HG03025 (cell line): ENCODE data around the gene SLC8A1.
A peak's percentile ranks its signal among the peaks of the same experiment; 100 is the strongest.

ENCODE experiments used
- ATAC-seq: cut with Tn5 transposase; IDR thresholded peaks from one replicate; pipeline ENCODE4 v1.9.1; 2021; ENCODE audit warnings: mild to moderate bottlenecking, moderate library complexity; ENCODE audit not compliant: unreplicated experiment, low FRiP score

SLC8A1 gene

DNA sequence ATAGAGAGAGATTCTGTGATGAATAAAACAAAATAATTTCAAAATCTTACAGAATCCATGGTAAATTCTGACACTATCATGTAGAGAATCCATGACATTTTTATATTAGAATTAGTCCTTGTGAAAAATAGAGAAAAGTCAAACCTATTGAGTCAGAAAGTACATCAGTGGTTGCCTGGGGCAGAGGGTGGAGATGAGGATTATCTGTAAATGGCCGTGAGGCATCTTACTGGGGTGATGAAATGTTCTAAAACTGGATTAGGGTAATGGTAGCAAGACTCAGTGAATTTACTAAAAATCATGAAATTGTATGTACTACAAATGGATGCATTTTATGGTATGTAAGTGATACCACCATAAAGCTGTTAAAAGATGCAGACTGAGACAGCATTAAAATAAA lies 323.1 kb downstream of the SLC8A1 start:
- no peak for ATAC-seq

DNA sequence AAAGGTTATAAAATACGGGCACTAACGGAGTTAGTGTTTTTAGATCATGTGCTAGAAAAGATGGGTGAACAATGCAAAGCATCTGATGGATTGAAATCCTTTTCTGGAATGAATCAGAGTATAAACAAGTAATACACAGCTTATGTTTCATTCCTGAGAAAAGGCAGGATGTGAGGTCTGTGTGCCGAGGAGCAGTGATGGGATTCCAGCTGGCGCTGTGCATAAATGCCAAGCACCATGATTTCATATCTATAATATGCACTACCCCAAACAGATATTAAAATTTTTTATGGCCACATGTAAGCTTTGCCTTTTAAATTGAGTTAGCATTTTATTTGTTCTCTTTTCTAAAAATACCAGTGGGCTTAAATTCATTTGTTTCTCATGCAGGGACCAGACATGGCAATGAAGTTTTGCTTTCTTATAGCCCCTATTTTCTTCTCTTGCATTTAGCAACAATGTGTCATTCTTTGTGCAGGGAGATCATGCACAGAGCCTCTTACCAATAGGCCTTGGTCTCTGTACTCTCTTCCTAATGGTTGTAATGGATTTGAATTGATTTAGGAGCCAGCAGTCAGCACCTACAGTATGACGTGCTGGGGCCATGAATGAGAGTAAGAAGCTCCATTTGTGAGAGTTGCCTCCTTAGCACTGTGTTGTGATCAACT lies 323.9 kb downstream of the SLC8A1 start:
- ATAC-seq, result no peak

DNA sequence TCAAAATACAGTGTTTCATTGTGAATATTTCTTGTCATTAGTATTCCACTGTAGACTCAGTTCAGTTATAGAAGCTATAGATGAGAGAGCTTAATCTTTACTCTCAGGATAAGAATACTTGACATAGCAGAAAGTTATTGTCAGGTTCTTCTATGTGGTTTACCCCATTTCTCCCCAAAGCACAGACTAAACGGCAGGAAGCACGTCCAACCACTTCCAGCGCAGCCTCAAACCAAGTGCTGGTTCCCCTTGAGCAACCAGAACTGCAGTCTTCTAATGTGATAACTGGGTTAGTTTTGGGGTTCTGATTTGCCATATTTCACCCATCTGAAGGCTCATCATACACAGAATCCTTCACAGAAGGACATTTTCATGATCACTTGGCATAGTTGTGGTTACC lies 324.7 kb downstream of the SLC8A1 start:
- no peak for ATAC-seq

DNA sequence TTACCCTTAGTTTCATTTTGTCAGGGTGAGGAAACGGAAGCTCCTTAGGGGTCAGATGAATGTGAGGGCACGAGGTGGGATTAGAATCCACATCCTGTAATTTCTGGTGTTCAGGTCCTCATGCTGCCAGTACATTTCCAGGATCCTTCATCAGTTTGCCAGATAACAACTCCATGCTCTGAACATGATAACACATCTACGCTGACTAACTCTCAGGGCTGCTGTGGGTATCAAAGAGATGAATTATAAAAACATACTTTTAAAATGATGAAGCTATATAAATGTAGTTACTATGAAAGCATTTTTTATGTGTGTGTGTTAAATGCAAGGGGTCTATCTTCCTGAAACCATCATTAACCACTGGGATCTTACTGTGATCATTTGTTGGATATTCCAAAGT lies 325.9 kb downstream of the SLC8A1 start:
- no peak for ATAC-seq

DNA sequence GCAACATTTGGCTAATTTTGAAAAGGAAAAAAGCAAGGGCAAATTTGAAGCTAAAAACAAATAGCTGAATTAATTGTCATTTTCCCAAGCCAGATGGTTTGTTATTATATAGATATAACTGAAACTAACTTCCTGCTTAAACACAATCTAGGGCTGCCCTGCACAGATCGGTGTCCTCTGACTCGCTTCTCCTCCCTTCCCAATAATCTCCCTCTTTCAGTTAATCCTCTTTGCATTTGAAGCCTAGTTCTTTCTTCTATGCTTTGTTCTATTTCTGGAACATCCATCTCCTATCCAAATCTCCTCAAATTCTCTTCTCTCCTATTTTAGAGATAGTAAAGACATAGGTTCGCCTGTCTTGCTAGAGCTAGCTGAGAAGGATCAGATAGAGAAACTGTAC lies 328.1 kb downstream of the SLC8A1 start:
- no peak for ATAC-seq

DNA sequence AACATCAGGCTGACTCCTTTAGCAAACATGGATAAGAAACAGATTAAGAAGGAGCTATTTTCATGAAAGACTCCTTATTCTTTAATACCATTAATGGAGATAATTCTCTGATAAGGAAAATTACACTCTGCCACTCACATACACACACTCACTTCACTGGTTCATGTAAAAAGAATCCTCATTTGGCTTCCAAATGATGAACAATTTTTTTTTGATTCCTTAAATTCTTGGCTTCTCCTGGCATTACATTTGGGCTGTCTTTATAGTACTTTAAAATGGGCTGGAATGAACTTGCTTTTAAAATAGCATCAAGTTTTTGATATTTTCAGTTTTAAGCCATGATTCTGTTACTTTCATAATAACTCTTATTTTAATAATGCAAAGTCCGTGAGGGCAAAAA lies 328.6 kb downstream of the SLC8A1 start:
- no peak for ATAC-seq

DNA sequence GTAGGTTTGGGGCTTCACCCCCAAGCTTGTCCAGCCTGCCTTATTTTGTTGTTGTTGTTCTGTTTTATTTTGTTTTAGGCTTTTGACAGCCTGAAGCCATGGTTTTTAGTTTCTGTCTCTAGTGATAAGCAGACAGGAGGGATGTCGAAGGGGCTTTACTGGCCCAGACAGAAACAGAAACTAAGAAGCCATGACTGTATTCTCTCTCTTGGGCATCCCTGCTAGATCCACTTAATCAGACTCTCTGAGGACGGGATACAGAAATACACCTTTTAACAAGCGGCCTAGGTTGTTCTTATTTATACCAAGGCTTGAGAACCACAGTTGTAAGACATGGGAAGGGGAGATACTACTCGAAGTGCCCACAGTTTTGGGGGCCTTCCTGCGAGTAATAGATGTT lies 330.9 kb downstream of the SLC8A1 start:
- ATAC-seq, result no peak

DNA sequence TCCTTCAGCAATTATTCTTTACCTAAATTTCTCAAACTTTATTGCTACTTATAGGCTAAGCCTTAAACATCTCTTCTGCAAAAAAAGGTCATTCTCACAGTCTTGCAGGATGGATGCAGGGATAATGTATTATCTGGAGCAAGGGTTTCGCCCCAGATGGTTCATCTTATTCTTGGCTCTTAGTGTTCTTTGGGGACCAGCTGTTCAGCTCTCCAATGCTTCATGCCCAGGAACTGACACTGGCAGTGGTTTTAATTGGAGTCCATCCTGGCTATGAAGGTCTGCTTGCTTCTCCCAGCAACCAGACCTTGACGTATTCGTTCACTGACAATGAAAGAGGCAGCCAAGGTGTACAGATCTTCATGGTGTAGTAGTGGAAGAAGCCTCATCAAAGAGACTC lies 331.9 kb downstream of the SLC8A1 start:
- ATAC-seq, result no peak

DNA sequence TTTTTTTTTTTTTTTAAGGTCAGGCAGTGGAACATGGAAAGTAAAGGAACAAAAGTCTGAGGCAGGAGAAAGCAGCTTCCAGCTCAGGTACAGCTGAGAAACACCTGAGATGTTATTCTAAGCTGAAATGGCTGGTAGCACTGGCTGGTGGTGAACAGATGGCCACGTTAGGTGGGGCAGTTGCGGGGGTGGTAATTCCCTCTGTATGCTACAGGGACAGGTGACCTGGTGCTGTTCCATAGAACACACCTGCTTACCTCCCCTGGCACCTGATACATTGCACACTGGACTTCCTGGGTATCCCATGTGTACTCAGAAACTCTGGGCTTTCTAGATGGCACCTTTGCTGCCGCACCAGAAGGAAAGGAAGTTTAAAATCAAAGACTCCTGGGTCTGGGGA lies 333.3 kb downstream of the SLC8A1 start:
- ATAC-seq, result no peak

DNA sequence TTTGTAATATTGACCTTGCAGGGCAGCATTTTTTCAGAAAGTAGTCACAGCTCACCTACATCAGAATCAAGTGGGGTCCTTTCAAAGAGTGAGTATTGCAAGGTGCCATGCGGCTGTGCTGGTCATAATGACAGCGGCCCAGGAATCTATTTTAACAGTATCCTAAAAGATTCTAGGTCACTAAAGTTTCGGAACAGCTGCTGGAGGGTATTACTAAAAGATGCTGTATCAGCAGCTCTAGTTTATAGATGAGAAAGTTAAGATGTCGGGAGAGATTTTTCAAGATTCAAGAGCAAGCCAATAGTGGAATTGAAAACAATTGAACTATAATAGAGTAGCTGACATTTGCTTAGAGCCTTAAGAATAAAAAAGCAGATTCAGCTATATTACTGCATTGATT lies 336.0 kb downstream of the SLC8A1 start:
- no peak for ATAC-seq

DNA sequence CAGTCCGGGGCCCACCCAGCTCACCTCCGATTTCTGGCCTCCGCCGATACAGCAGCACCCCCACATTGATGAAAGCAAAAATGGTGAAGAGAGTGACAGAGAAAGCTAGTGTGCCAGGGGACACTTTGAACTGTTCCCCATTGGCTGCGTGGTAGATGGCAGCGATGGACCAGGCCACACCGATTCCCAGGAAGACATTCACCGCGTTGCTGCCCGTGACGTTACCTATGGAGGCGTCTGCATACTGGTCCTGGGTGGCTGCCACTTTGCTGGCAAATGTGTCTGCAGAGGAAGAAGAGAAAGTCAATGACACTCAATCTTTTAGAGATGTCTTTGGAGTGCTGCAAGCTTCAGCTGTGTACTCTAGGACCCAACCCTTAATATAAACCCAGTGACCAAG lies 336.5 kb downstream of the SLC8A1 start:
- no peak for ATAC-seq

DNA sequence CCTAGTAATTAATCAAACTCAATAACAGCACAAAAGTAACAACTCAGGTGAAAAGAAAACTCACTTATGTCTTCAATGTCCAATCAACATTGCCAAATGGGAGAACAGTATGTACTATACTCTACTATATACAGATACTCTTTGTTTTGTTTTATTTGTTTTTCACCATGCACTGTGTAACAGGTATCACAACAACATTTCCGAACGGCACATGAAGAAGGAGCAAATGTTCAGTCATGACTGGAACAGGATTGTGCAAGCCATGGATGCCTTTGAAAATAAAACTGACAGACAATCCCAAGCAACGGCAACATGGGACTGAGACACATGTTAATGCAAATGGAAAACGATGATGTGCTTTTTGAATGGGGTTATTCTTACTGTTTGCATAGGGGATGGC lies 337.9 kb downstream of the SLC8A1 start:
- ATAC-seq, result no peak

DNA sequence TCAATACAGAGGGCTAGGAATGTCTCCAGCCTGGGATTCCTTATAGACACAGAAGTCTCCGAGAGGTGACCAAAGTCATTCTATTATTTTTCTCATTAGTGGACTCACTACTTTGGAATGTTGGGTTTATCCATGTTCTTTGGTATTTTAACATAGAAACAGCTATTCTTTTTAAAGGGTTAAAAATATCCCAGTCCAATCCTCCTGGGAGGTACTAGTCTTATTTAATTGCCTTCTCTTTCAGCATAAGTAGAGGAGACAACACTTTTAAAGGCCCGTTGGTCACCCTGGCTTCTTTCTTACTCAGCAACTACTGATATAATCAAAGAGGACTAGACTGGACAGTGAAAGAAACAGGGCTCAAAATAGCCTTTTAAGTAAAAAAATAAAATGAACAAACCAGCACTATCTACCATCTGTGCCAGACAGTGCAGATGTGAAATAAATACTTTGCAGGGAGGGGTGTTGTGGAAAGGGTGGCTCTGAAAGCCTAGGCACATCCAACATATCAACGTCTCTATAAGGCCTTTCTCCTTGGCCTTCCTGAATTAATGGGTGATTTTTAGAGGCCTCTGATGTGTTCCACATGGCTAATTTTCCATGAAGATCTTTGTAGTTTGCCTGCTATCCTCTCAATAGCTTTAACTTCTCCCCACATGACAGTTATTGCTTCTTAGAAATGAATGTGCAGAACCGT lies 338.5 kb downstream of the SLC8A1 start:
- ATAC-seq, result no peak

DNA sequence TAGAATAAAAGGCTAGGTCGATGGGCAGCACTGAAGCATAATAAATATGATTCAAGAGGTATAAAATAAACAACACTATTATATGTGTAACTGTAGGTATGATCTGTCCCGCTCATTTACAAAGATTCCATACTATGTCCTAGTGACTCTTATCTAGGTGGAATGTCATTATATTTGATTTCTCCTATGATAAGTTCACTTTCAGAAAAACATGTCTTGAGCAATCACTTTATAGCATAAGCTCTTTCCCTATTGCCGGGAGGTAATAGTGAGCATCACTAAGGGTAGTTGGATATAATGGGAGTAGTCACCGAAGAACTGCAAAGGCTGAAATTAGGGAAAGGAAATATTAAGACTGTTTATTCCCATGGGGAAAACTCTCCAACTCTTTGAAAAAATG lies 342.5 kb downstream of the SLC8A1 start:
- ATAC-seq, result no peak

DNA sequence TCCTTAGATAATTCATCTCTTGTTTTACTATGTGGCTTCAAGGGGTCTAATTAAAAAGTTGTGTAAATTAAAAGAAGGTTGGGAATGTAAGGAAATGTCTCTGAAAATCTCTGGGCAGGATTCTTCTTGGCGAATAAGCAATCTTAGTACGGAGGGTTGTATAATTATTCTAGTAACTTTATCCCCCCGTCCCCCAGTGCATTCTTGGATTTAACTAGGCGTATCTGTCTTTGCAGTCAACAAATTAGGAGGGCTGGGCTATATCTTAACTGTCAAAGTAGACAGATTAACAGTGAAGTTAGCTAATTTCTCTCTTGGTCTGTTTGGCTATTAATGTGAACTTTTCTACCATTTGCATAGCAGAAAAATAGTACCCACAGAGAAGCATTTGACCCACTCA lies 343.0 kb downstream of the SLC8A1 start:
- ATAC-seq, result no peak

DNA sequence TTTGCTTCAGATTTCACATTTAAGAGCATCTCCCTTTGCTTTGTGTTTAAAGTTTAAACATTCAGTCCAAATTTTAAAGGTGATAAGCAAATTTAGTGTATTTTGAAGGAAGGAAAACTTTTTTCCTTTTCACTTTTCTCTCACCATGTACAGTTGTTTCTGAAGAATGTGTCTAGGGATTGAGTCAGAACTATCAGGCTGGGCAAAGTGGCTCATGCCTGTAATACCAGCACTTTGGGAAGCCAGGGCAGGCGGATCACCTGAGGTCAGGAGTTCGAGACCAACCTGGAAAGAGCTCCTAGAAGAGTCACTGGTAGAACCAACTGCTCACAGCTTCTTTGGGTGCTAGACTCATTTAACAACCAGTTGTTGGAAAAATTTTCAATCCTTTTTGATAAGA lies 345.8 kb downstream of the SLC8A1 start:
- ATAC-seq, result no peak

DNA sequence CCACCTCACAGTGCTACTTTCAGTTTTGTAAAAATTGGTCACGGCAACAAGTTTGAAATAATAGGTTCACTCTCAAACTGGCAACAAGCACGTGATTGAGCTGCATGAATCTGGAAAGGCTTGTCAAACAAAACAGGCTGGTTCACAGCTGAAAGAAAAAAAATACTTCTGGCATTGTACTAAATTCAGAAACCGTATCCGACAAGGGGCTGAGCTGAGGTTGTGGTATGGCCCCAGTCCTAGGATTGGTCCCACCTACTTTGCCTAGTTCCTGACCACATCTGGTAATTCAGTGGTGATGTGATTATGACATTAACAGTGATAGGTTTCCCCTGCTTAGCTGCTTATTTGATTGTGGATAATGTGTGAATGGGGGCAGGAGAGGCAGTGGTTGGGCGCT lies 346.3 kb downstream of the SLC8A1 start:
- ATAC-seq, result no peak

DNA sequence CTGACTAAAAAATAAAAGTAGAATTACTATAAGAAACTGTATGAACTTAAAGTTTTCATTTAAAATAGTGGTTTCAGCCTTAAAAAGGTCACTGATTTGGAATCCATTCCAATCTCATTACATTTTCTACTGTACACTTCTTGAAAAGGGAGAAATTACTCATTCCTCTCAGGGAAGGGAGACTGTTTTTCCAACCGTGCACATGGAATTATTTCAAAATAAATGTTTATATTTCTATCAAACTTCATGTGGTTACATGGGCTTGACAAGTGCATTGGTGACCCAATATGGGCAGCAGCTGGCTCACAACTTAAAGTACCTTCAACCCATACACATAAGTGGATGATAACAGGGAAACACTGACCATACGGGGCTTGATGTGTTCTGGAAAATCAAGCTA lies 348.3 kb downstream of the SLC8A1 start:
- ATAC-seq, result no peak

DNA sequence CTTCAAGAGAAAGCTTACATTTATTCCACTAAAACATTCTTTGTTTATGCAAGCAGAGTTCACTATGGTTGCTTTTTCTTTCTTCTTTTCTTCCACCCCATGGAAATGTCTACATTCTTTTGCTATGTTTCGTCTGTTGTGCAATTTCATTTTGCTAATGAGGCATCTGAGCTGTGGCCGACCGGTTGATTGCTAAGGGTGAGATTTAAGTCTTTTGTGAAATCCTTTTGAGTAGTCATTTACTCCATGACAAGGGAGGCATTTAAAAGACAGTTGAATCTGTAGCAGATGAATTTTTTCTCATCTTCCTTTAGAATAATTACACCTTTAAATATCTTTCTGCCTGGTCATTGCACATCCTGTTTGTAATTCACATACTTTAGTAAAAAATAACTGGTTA lies 348.7 kb downstream of the SLC8A1 start:
- no peak for ATAC-seq

DNA sequence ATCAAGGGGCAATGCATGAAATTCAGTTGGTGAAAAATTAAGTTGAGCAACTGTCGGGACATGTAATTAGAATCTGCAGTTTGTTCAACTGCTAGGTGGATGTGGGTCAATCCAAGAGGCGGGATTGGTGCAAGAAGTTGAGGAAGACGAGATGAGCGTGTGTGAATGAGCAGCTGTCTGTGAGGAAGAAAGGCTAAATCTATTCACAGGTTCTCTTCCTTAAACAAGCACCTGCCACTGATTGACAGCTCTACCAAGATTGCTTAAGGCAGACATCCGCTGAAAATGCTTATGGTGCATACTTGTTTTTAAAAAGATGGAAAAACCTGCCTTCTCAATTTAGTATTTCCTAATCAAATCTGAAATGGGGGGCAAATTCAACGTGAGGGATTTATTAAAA lies 349.4 kb downstream of the SLC8A1 start:
- ATAC-seq, result no peak

DNA sequence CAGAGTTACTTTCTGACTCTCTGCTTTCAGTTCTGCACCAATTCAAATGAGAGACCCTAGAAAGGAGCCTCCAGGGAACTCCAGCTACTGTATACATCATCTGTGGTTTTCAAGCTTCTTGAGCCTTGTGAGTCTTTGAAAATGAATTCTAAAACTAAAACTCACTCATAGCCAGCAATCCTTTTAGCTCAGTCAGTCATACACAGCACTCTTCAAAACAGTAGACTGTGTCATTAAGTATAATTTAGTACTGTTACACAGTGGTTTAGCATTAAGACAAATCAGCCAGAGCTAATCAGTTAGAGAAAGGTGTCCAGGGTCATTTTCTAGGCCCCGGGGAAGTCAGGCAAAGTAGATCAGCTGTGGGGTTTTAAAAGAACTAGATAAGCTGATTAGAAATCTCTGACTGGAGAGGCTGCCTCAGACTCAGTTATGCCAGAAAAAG lies 350.7 kb downstream of the SLC8A1 start:
- peak; percentile 81 for ATAC-seq

DNA sequence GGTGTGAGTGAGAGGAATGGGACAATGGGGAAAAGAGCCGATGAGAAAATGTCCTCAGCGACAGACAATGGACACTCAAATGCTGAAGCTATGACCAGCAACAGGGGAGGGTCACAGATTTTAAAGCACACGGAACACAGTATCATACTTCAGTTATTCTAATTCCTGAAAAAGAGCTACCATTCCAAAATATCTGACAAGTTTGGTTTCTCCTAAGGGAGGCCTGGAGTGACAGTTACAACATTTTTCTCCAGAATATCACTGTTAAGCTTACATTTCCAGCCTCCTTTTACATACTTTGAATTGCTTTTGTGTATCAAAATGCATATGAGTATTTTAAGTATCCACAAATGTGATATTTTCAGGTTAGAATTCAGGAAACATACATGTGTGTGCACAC lies 351.2 kb downstream of the SLC8A1 start:
- ATAC-seq, result no peak
